ENCODE results near the gene MUC16. TPM values are rescaled to one million over a fixed set of nuclear protein-coding genes. Genes with fewer than 3 reads are reported as not detected.
A peak's percentile ranks its signal among the peaks of the same experiment; 100 is the strongest.

MUC16 gene
- total and polyA plus RNA-seq, 2 donors from 2014 or later = 0.41 TPM; not detected in 1

DNA sequence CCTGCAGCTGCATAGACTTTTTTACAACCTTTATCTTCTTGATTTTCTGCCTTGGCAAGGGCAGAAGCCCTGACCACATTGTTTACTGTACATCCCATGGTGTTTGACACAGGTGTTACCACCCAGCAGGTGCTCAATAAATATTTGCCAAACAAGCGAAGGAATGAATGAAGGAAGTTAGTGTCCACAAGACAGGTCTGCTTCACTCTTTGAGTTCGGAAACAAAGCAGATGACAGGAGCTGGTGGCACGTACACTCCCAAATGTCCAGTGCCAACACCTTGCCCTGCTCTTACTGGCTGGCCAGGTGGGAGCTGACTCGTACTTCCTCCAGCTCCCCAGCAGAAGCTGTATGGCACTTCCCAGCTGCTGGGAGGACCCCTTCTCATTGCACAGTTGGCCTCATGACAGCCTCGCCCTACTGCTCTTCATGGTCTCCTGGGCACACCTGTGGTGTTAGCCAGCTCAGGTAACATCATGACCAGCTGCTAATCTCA is 22.0 kb upstream of the MUC16 start:
- no peak for TF ChIP-seq CTCF (IDR thresholded peaks at IDR 0.05; ENCODE audit: borderline replicate concordance, extremely low read depth, insufficient read depth)
- Histone ChIP-seq H3K27me3 (ENCODE audit: control insufficient read depth, insufficient read depth, low read length) (no peaks in the 10 kb centered on the region), H3K4me1 (ENCODE audit: control insufficient read depth in 2 of 3, insufficient read depth in 2 of 3, low read depth in 1 of 3, low read length in 3 of 3) (no peaks in the 10 kb centered on the region), H3K9ac (ENCODE audit: low read length in 3 of 3) (no peak overlapping the region), H3K9me3 (ENCODE audit: control insufficient read depth in 2 of 3, insufficient read depth in 1 of 3, low read length in 3 of 3) (no peaks in the 10 kb centered on the region), H3K27ac (ENCODE audit: low read depth in 2 of 2, low read length in 2 of 2) (no peak overlapping the region), H3K36me3 (ENCODE audit: control insufficient read depth in 2 of 3, insufficient read depth in 3 of 3, low read length in 3 of 3) (no peaks in the 10 kb centered on the region), H3K4me3 (ENCODE audit: low read length in 3 of 3) (no peak overlapping the region)
- intact Hi-C loops (cut with DNase I) = no loop called here
- DNase-seq (peak in 4 of 5 donors; percentile 71 to 85 (median 82)), FAIRE-seq (no peak)

GRCh38 chr19:9018163-9018875 is 8.1 kb upstream of the MUC16 start:
- Histone ChIP-seq H3K36me3 (ENCODE audit: control insufficient read depth in 2 of 3, insufficient read depth in 3 of 3, low read length in 3 of 3) (no peaks in the 10 kb centered on the region), H3K4me1 (ENCODE audit: control insufficient read depth in 2 of 3, insufficient read depth in 2 of 3, low read depth in 1 of 3, low read length in 3 of 3) (no peaks in the 10 kb centered on the region), H3K27me3 (ENCODE audit: control insufficient read depth, insufficient read depth, low read length) (no peaks in the 10 kb centered on the region), H3K9ac (ENCODE audit: low read length in 3 of 3) (no peak overlapping the region), H3K27ac (ENCODE audit: low read depth in 2 of 2, low read length in 2 of 2) (no peak overlapping the region), H3K4me3 (ENCODE audit: low read length in 3 of 3) (no peak overlapping the region), H3K9me3 (ENCODE audit: control insufficient read depth in 2 of 3, insufficient read depth in 1 of 3, low read length in 3 of 3) (no peaks in the 10 kb centered on the region)
- TF ChIP-seq CTCF (IDR thresholded peaks at IDR 0.05; ENCODE audit: borderline replicate concordance, extremely low read depth, insufficient read depth) = no peak
- no peak for FAIRE-seq
- no peak for DNase-seq
- intact Hi-C loops (cut with DNase I) = no loop called here

- Histone ChIP-seq H3K4me3 (ENCODE audit: low read length in 3 of 3) (no peak overlapping the region), H3K9ac (ENCODE audit: low read length in 3 of 3) (no peak overlapping the region), H3K9me3 (ENCODE audit: control insufficient read depth in 2 of 3, insufficient read depth in 1 of 3, low read length in 3 of 3) (no peaks in the 10 kb centered on the region), H3K27me3 (ENCODE audit: control insufficient read depth, insufficient read depth, low read length) (no peaks in the 10 kb centered on the region), H3K27ac (ENCODE audit: low read depth in 2 of 2, low read length in 2 of 2) (no peak overlapping the region), H3K4me1 (ENCODE audit: control insufficient read depth in 2 of 3, insufficient read depth in 2 of 3, low read depth in 1 of 3, low read length in 3 of 3) (no peaks in the 10 kb centered on the region), H3K36me3 (ENCODE audit: control insufficient read depth in 2 of 3, insufficient read depth in 3 of 3, low read length in 3 of 3) (no peaks in the 10 kb centered on the region)
- no peak for FAIRE-seq
- no peak for TF ChIP-seq CTCF (IDR thresholded peaks at IDR 0.05; ENCODE audit: borderline replicate concordance, extremely low read depth, insufficient read depth)
- intact Hi-C loops (cut with DNase I) = no loop called here
- no peak for DNase-seq
Observed at GRCh38 chr19:9014803-9015202, 4.6 kb upstream of the MUC16 start.
